PFSK-1 (cell line): ENCODE results near the gene SLCO2A1.

Experiments used
- FOXP2 ChIP-seq: optimal IDR thresholded peaks from 2 replicates; pipeline ENCODE3; 2011; ENCODE audit warnings: borderline replicate concordance, control low read depth, inconsistent platforms; ENCODE audit not compliant: insufficient read depth; ENCODE audit errors: extremely low read length, extremely low read depth
- POLR2AphosphoS5 ChIP-seq: IDR thresholded peaks from 2 replicates; pipeline ENCODE4 v1.6.1; 2012; ENCODE audit warnings: low read depth, mild to moderate bottlenecking, control low read depth, low read length, moderate library complexity
- SIN3A ChIP-seq: IDR thresholded peaks from 2 replicates; pipeline ENCODE4 v1.6.1; 2012; ENCODE audit warnings: mild to moderate bottlenecking, low read length, moderate library complexity, borderline replicate concordance; ENCODE audit not compliant: insufficient read depth
- TAF1 ChIP-seq: IDR thresholded peaks from 2 replicates; pipeline ENCODE4 v1.6.1; 2012; ENCODE audit warnings: low read length, control low read depth, borderline replicate concordance; ENCODE audit not compliant: insufficient read depth
- TF ChIP-seq, protein P1 (sequence below), 2 experiments: IDR thresholded peaks; 2 replicates each; pipeline versions ENCODE4 v1.6.1 to v1.8.0; 2011 to 2012; ENCODE audit warnings: low read depth in 2 of 2, low read length in 2 of 2, control low read depth in 1 of 2, inconsistent platforms in 1 of 2, mild to moderate bottlenecking in 1 of 2, moderate library complexity in 1 of 2; ENCODE audit not compliant: insufficient read depth in 1 of 2

SLCO2A1 gene

DNA sequence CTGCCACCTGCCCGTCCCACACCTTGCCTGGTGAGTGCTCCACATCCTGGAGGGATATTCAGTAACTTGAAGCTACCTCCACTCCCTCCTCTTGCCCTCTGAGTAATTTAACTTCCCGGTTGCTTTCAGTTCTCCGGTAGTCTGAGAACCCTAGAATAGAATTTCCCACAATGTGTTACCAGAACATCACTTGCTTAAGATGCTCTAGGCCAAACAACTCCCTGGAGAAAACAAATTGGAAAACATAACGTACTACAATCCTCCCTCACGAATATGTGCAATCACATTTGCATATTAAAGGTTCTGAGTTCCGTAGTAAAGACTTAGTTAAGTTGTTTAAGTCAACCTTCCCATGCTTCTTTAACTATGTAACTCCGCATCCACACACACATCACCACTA, 44.8 kb downstream of the SLCO2A1 start:
- TF ChIP-seq TAF1 = no peak
- TF ChIP-seq, protein P1, sequence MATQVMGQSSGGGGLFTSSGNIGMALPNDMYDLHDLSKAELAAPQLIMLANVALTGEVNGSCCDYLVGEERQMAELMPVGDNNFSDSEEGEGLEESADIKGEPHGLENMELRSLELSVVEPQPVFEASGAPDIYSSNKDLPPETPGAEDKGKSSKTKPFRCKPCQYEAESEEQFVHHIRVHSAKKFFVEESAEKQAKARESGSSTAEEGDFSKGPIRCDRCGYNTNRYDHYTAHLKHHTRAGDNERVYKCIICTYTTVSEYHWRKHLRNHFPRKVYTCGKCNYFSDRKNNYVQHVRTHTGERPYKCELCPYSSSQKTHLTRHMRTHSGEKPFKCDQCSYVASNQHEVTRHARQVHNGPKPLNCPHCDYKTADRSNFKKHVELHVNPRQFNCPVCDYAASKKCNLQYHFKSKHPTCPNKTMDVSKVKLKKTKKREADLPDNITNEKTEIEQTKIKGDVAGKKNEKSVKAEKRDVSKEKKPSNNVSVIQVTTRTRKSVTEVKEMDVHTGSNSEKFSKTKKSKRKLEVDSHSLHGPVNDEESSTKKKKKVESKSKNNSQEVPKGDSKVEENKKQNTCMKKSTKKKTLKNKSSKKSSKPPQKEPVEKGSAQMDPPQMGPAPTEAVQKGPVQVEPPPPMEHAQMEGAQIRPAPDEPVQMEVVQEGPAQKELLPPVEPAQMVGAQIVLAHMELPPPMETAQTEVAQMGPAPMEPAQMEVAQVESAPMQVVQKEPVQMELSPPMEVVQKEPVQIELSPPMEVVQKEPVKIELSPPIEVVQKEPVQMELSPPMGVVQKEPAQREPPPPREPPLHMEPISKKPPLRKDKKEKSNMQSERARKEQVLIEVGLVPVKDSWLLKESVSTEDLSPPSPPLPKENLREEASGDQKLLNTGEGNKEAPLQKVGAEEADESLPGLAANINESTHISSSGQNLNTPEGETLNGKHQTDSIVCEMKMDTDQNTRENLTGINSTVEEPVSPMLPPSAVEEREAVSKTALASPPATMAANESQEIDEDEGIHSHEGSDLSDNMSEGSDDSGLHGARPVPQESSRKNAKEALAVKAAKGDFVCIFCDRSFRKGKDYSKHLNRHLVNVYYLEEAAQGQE (IDR thresholded peaks at IDR 0.05; ENCODE audit: insufficient read depth in 1 of 2, low read depth in 2 of 2, low read length in 2 of 2) = no peak
- TF ChIP-seq POLR2AphosphoS5 = no peak
- TF ChIP-seq SIN3A = no peak
- no peak for TF ChIP-seq FOXP2

DNA sequence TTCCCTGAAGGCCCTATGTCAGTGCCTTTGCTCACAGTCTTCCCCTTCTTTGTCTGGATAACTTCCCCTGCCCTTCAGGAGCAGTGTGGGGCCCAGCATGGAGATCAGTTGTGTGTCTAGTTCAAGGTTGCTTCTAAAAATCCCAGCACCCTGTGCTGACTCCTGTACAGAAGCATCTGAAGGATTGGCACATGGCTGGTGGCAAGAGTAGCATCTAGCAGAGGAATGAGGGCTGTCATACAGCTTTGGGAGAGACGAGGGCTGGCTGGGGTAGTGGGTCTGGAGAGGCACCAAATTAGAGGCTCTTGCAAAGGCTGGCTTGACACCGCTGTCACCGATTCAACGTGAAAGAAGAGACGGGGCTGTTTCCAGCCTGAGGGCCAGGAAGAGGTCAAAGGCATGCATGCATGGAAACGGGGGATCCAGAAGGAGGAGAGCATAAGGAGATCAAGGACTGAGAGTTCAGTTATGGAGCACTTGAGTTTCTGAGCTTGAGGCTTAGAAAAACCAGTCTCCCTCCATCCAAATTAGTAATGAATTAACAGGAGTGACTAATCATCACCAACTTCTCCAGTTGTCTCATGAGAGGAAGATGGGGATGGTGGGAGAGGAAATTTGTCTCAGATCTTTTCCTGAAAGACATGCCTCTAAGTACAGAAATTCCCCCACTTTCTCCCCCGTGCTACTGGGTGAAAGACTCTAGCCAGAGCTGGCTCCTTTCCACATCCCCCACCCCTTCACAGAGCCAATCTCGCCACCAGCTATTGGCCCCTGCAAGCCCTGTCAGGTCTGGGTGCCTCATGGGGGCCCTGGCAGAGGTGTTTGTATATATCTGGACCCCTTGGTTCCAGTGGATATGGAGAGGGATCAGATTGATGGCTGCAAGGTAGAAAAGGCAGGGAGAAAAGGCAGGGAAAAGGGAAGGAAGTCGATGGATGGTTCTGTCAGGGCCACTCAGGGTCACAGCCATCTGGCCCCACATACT, 45.9 kb downstream of the SLCO2A1 start:
- TF ChIP-seq SIN3A = no peak
- TF ChIP-seq, protein P1 (IDR thresholded peaks at IDR 0.05; ENCODE audit: insufficient read depth in 1 of 2, low read depth in 2 of 2, low read length in 2 of 2) = no peak
- no peak for TF ChIP-seq POLR2AphosphoS5
- TF ChIP-seq FOXP2 = no peak
- no peak for TF ChIP-seq TAF1

DNA sequence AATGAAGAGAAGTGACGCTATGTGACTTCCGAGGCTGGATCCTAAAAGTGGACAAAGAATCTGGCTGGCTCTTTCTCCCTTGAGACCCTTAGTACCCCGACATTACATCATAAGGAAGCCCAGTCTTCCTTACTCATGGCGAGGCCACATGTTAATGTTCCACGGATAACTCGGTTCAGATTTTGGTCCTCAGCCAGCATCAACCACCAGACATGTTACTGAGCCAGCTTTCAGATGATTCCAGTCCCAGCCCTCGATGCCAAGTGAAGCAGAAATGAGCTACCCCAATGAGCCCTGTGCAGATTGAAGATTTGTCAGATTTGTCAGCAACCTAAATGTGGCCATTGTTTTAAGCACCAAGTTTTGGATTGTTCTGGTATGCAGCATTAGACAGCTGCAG, 46.6 kb downstream of the SLCO2A1 start:
- no peak for TF ChIP-seq SIN3A
- no peak for TF ChIP-seq POLR2AphosphoS5
- TF ChIP-seq, protein P1 (IDR thresholded peaks at IDR 0.05; ENCODE audit: insufficient read depth in 1 of 2, low read depth in 2 of 2, low read length in 2 of 2) = no peak
- TF ChIP-seq TAF1 = no peak
- no peak for TF ChIP-seq FOXP2

DNA sequence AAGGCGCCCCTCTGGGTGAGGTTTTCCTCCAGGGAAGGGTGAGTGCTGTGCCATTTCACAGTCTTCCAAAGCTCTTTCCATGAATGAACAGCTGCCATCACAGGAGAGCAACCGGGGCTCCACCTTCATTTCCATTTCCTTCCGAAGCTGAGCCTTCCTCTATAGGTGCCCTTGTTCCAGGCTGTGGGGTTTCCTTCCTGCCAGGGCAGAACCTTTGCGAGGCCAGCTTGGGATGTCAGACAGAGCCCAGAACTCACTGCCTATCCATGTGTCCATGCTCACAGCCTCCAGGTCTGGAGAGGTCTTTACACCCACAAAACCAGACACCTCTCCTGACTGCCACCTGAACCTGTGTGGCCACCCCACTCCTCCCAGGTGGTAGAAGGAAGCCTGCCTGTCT, 49.2 kb downstream of the SLCO2A1 start:
- no peak for TF ChIP-seq FOXP2
- no peak for TF ChIP-seq SIN3A
- TF ChIP-seq TAF1 = no peak
- TF ChIP-seq, protein P1 (IDR thresholded peaks at IDR 0.05; ENCODE audit: insufficient read depth in 1 of 2, low read depth in 2 of 2, low read length in 2 of 2) = no peak
- no peak for TF ChIP-seq POLR2AphosphoS5

DNA sequence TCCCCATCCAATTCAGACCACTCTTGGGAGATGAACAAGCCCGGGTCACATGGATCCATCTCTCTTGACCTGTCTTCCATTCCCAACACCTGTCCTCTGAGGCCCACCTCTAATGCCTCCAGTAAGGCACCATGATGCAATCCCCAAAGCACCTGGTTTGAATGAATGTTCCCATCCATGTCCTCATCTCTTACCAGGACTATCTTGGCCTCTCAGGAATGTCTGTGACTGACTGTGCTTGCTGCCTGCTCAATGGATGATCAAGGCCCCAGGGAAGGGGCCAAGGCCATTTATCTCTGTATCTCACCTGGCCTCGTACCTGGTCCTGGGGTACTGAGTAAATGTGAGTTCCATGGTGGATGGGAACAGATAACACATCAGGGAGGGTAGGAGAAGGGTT, 49.7 kb downstream of the SLCO2A1 start:
- TF ChIP-seq, protein P1 (IDR thresholded peaks at IDR 0.05; ENCODE audit: insufficient read depth in 1 of 2, low read depth in 2 of 2, low read length in 2 of 2) = no peak
- TF ChIP-seq SIN3A (no peak), TAF1 (no peak), POLR2AphosphoS5 (no peak), FOXP2 (no peak)
